Chondrocyte (in vitro differentiated cells): ENCODE results near the gene DENND11. TPM values are rescaled to one million over a fixed set of nuclear protein-coding genes. Genes with fewer than 3 reads are reported as not detected.
"Not testable (repeated sequence)": the region's sequence is repeated elsewhere in the genome, so short reads cannot be mapped to it uniquely, and the experiment has no call there.

Source experiments
- DNase-seq: peaks from one replicate; pipeline ENCODE4 v3.0.0; 2021; ENCODE audit warnings: mixed read lengths, low spot score
- H3K27ac Mint-ChIP-seq: one replicate; pipeline ENCODE4 v1.8.0; 2021; ENCODE audit warnings: mild to moderate bottlenecking, moderate library complexity, mixed read lengths; ENCODE audit not compliant: unreplicated experiment
- H3K27me3 Mint-ChIP-seq: 2 replicates; pipeline ENCODE4 v1.8.0; 2021; ENCODE audit warnings: low read depth, mixed read lengths
- H3K36me3 Mint-ChIP-seq: 2 replicates; pipeline ENCODE4 v1.8.0; 2021; ENCODE audit warnings: low read depth, mixed read lengths
- H3K4me1 Mint-ChIP-seq: 2 replicates; pipeline ENCODE4 v1.8.0; 2021; ENCODE audit warnings: low read depth, mild to moderate bottlenecking, mixed read lengths
- H3K4me3 Mint-ChIP-seq: one replicate; pipeline ENCODE4 v1.8.0; 2021; ENCODE audit warnings: mild to moderate bottlenecking, moderate library complexity, mixed read lengths; ENCODE audit not compliant: unreplicated experiment
- H3K9me3 Mint-ChIP-seq: 2 replicates; pipeline ENCODE4 v1.8.0; 2021; ENCODE audit warnings: low read depth, mixed read lengths
- total RNA-seq: library from RNA; stranded (reverse); gene quantifications from 3 replicates; pipeline ENCODE4 v1.2.1, GENCODE V29; 2021
- TF ChIP-seq, protein P1 (sequence below): fragments of 200-600 bp; sonication (generic); IDR thresholded peaks from 2 replicates; pipeline ENCODE4 v1.5.0; 2021; ENCODE audit warnings: antibody characterized with exemption, mild to moderate bottlenecking, moderate library complexity

Gene DENND11
- total RNA-seq, 1 donor from 2014 or later = 8.5 TPM

DNA sequence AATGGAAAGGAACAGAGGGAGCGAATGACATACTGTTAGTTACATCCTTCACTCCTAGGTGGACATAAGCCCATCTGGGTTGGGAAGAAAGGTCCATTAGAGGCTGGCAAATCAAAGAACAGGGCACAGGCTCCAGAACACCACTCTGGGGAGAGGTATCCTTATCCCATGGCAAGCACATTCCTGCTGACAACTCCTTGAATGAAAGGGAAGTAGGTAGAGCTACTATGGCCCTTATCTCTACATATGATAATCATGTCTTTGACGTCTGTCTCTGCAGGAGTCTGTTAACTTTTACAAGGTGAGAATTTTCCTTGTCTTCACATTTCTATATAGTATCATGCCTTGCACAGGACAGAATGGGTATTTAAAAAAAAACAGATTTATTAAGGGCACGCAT is 10.4 kb downstream of the DENND11 start:
- no peak overlapping the region for H3K4me3 Mint-ChIP-seq
- TF ChIP-seq, protein P1, sequence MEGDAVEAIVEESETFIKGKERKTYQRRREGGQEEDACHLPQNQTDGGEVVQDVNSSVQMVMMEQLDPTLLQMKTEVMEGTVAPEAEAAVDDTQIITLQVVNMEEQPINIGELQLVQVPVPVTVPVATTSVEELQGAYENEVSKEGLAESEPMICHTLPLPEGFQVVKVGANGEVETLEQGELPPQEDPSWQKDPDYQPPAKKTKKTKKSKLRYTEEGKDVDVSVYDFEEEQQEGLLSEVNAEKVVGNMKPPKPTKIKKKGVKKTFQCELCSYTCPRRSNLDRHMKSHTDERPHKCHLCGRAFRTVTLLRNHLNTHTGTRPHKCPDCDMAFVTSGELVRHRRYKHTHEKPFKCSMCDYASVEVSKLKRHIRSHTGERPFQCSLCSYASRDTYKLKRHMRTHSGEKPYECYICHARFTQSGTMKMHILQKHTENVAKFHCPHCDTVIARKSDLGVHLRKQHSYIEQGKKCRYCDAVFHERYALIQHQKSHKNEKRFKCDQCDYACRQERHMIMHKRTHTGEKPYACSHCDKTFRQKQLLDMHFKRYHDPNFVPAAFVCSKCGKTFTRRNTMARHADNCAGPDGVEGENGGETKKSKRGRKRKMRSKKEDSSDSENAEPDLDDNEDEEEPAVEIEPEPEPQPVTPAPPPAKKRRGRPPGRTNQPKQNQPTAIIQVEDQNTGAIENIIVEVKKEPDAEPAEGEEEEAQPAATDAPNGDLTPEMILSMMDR = no peak
- H3K4me1 Mint-ChIP-seq = peaks cover 14% of the 10 kb centered on the region
- H3K36me3 Mint-ChIP-seq = no peaks in the 10 kb centered on the region
- H3K9me3 Mint-ChIP-seq = no peaks in the 10 kb centered on the region
- no peak overlapping the region for H3K27ac Mint-ChIP-seq
- no peaks in the 10 kb centered on the region for H3K27me3 Mint-ChIP-seq
- DNase-seq = no peak

DNA sequence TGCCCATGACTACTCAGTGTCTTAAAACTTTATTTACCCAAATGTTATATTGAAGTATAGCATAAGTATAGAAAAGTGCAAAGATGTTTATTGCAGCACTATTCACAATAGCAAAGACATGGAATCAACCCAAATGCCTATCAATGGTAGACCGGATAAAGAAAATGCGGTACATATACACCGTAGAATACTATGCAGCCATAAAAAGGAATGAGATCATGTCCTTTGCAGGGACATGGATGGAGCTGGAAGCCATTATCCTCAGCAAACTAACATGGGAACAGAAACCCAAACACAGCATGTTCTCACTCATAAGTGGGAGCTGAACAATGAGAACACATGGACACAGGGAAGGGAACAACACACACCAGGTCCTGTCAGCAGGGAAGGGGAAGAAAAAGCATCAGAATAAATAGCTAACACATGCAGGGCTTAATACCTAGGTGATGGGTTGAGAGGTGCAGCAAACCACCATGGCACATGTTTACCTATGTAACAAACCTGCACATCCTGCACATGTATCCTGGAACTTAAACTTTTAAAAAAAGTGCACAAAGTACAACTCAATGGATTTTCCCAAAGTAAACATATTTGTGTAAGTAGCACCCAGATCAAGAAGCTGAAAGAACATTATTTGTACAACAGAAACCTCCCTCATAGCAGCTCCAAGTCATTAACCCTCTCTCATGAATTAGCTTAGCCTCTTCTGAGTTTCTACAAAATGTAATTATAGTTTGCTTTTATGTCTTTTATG is 12.7 kb downstream of the DENND11 start:
- H3K4me1 Mint-ChIP-seq = peaks cover 10% of the 10 kb centered on the region
- not testable (repeated sequence) for H3K4me3 Mint-ChIP-seq, H3K9me3 Mint-ChIP-seq, H3K36me3 Mint-ChIP-seq, DNase-seq, H3K27ac Mint-ChIP-seq, H3K27me3 Mint-ChIP-seq

DNA sequence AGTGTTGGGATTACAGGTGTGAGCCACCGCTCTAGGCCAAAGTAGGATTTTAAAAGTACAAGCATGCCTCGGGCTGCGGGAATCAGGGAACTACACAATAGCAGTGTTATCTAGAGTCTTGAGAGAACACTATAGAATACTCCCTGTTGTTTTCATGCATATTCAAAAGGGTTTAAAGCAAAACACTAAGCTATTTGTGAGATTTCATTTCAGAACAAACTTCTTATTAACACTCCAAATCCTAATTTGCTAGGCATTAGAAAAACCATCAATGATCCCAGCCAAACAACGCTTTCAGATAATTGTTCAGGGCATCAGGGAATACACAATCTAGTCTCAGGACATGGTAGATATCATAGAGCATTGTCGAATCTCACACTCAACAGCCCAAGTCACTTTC is 13.9 kb downstream of the DENND11 start:
- TF ChIP-seq, protein P1 = no peak
- H3K36me3 Mint-ChIP-seq = peaks cover 7% of the 10 kb centered on the region
- H3K4me3 Mint-ChIP-seq = no peak overlapping the region
- H3K27me3 Mint-ChIP-seq = no peaks in the 10 kb centered on the region
- H3K27ac Mint-ChIP-seq = no peak overlapping the region
- DNase-seq = no peak
- no peaks in the 10 kb centered on the region for H3K9me3 Mint-ChIP-seq
- peaks cover 10% of the 10 kb centered on the region for H3K4me1 Mint-ChIP-seq

DNA sequence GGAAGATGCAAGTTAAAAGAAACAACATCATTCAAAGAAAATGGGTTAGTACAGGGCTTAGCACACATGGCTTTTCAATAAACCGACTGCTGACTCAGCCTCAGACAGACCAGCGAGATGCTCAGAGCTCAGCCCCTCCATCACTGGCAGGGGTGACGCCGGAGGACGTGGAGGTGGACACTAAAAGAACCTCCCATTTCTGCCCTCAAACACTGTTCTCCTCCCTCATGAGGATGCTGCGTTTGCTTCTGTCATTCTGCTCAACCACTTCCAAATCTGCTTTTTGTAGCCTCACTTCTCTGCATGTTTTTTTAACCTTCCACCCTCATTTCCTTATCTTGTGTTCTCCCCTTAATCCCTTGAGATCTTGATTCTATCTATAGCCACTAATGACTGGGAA is 15.3 kb downstream of the DENND11 start:
- H3K27ac Mint-ChIP-seq = no peak overlapping the region
- H3K36me3 Mint-ChIP-seq = peaks cover 13% of the 10 kb centered on the region
- H3K9me3 Mint-ChIP-seq = no peaks in the 10 kb centered on the region
- TF ChIP-seq, protein P1 = no peak
- H3K27me3 Mint-ChIP-seq = no peaks in the 10 kb centered on the region
- DNase-seq = no peak
- peaks cover 10% of the 10 kb centered on the region for H3K4me1 Mint-ChIP-seq
- no peak overlapping the region for H3K4me3 Mint-ChIP-seq

DNA sequence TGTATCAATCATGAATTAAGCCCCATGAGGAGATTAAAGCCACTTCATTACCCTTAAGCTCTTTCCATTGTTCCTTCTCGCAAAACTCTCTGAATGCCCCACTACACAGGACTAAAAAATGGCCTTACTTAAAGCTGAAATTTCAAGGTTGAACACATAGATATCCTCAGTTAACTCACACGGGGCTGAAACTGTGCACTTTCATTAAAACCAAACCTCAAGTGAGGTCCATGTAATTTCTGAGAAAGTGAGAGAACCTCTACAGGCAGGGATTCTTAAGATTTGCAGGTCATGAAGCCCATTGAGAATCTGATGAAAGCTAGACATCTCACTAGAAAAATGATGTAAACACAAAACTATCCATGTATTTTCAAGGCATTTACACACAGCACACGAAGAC is 15.9 kb downstream of the DENND11 start:
- no peak overlapping the region for H3K4me3 Mint-ChIP-seq
- no peaks in the 10 kb centered on the region for H3K27me3 Mint-ChIP-seq
- DNase-seq = no peak
- H3K36me3 Mint-ChIP-seq = peaks cover 13% of the 10 kb centered on the region
- TF ChIP-seq, protein P1 = no peak
- H3K9me3 Mint-ChIP-seq = no peaks in the 10 kb centered on the region
- H3K4me1 Mint-ChIP-seq = peaks cover 10% of the 10 kb centered on the region
- H3K27ac Mint-ChIP-seq = no peak overlapping the region
